Activated T-cell treated with anti-CD3 and anti-CD28 coated beads for 24 hours (primary cell): ENCODE results near the gene TNS3.

Experiments
- DNase-seq: peaks from one replicate; pipeline ENCODE4 v3.0.0-alpha.2; 2020; ENCODE audit warnings: low read depth

Gene TNS3

DNA sequence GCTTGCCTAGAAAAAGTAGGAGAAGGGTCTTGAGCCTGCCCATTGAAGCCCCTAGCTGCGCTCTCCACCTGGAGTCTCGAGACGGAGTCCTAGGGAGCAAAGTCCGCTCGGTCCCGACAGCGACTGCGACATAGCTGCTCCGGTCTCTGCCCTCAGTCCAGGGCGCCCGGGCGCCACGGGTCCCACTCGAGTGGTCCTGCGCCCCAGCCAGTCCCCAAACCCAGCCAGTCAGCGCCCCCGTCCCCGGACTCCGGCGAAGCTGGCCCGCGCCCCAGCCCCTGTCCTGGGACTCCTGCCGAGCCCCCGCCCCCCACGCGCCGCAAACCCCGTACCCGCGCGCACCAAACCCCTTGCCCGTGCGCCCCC lies 490 bp downstream of the TNS3 start:
- DNase-seq, result no peak

DNA sequence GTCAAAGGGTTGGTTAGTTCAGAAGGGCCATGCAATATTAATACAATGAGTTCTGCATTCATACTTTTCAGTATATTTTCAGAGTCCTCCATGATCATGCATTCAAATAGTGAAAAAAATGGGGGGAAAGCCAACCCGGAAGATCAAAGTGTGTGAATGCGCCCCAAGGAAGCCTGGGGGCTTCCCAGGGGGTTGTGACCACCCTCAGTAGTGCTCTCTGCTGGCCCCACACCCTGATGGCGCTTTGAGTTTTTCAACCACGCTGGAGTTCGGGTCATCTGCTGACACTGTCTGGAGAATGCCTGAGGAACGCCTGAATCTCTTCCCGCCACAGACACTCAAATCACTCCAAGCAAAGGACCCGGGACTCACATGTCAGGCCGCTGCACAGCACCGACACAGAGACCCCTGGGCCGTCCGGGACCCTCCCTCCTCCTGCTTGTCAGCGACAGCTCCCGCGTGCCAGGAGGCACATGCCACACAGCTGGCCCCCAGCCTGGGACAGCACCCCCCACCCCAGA lies 1.0 kb downstream of the TNS3 start:
- no peak for DNase-seq

DNA sequence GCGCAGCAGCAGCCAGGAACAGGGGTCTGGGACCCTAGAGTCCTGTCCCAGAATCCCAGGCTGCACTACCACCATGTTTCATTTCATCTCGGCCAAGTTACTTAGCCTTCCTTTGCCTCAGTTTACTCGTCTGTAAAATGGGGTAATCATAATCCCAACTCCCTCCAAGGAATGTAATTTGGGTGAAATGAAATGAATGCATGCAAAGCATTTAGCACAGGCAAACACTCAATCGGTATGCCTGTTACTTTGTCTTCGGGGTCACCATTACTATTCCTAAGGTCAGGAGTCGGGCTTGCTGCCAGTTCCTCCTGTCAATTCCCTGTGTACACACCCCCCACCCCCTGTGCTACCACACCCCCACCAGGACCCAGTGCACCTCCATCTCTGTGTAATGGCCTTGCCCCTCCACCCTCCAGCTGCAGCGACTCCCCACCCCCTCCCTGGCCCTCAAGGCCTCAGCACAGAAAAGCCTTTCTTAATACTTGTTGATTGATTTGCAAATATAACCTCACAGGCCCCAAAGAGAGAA lies 1.7 kb downstream of the TNS3 start:
- no peak for DNase-seq

DNA sequence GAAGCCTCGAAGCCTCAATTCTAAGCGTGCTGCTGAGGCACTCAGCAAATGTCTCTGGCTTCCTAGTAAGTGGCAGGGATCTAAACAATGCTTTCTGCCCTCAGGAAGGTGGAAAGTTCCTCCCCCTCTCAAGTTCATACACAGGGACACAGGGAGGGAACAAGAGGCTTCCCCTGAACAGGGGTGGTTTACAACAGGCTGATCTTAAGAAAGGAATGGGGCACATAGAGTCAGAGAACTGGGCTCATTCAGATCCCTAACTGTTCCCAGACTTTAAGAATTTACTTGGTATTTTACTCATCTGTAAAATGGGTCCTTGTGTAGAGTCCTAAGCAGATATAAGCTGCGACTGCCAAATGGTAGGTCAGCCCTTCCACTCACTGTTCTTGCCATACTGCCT lies 2.5 kb downstream of the TNS3 start:
- no peak for DNase-seq

DNA sequence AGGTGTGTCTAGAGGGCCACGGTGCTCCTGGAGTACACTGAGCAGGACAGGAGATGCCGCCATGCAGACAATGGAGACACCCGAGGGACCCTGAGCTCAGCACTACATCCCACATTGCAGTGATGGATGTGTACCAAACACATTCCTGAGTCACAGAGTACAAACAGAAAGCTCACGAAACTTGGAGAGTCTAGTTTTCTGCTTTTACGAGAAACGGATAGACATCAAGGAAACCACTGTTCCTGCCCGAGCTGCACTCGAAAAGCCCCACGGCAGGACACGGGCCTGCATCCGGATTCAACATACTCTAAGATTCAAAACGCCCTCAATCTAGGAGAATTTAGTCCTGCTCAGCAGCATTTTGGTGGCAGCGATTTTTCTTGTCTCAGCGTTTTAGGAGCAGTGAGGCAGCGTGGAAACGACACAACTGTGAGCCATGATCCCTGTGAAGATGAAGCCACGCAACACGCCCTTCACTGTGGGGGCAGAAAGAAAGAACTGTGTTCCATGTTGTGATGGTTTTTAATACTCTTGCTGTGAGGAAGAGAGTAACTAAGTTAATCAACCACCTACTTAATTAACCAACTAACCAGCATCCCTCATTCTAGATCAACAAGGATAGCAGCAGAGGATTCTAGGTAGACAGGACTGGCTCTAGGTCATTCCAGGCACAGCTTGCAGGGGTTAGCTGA lies 3.2 kb downstream of the TNS3 start:
- DNase-seq, result no peak

DNA sequence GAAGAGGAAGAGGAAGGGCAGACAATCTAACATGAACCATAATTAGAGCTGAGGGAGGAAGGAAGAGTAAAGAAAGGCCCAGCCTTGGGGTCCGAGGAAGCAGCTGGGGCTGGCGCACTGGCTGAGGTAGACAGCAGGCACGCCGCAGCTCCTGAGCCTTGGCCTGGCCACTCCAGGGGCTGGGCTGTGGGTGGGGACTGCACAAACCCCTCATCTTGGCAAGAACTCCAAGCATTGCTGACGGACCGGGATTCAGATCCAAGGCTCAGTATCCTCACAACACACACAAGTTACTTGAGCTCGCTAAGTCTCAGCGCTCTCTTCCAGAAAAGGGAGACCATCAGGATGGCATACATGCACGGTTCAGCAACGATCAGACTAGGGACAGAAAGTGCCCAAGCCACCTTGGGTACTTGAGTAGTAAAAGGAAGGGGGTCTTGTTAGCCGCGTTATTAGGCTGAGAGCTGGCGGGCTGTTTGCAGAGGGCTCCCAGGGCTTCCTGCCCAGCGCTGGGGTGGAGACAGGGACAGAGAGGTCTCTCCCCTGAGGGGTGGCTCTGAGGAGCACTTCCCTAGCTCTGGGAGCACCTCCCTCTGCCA lies 4.5 kb downstream of the TNS3 start:
- no peak for DNase-seq

DNA sequence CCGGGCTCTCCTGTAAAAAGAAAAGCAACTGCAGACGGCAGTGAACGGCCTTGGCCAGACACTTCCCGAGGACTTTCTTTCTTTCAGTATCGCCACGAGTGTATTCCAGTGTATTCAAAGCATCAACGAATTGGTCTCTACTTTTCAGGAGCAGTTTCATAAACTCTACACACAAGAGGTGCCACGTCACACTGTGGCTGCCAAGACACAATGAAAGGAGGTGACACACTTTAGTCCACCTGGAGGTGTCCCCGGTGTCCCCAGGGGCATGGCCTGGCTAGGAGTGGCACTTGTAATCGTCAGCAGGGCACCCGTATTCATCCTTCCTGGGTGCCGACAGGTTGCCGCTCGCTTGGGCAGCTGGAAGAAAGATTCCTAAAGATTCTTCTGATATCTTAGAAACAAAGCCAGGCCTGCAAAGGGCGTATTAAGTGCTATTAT lies 5.0 kb downstream of the TNS3 start:
- no peak for DNase-seq

DNA sequence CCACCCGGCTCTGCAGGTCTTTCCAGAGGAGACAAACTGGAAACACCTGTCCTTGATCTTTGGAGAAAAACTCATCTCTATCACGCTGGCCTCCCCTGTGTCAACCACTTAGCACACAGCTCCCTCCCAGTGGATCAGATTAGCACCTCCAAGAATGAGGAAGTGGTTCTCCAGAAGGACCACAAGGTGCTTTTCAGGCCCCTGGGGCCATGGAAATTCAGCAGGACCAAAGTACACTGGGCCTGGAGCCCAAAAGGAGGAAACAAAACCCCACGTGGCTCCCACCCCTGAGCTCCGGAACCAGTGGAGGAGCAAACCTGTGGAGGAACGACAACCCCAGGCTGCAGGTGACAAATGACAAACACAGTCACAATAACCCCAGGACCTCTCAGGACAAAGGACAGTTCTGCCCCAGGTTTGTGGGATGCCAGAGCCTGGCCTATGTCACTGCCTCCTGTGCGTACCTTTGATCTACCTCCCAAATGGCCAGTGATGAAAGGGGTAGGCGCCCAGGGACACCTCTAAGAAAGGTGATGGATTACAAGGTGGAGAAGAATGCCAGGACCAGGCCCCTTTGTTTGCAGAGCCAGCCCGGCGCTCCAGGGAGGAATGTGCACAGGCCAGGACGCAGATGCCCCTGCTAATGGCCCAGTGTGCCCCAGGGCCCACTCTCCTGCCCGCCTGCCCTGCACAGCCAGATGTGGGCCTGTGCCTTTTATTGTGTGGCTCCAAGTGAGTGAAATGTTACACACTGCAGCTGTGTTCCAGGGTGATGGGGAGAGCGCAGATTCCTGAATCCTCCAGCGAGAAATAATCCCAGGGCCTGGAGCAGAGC lies 5.7 kb downstream of the TNS3 start:
- DNase-seq, result no peak

DNA sequence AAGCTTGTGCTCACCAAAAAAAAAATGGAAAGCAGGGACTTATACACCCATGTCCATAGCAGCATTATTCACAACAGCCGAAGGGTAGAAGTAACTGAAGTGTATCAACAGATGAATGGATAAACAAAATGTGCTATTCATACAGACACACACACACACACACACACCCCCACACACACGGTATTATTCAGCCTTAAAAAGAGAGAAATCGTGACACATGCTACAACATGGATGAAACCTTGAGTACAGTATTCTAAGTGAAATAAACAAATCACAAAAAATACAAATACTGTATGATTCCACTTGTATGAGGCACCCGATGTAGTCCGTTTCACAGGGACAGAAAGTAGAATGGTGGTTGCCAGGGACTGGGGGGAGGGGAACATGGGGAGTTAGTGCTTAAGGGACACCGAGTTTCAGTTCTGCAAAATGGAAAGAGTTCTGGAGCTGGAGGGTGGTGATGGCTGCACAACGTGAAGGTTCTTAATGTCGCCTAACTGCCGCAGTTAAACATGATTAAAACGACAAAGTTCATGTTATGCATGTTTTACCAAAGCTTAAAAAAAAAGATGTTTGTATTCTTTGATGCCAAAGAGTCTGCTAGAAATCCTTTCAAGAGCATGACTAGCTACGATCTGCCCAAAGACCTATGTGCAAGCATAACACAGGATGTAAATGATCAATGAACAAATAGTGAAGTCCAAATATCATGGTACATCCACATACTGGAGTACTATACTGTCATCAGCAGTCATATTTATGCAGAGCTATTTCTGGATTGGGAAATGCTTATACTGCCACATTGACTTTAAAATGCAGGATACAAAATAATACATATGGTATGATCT lies 7.2 kb downstream of the TNS3 start:
- DNase-seq, result no peak

DNA sequence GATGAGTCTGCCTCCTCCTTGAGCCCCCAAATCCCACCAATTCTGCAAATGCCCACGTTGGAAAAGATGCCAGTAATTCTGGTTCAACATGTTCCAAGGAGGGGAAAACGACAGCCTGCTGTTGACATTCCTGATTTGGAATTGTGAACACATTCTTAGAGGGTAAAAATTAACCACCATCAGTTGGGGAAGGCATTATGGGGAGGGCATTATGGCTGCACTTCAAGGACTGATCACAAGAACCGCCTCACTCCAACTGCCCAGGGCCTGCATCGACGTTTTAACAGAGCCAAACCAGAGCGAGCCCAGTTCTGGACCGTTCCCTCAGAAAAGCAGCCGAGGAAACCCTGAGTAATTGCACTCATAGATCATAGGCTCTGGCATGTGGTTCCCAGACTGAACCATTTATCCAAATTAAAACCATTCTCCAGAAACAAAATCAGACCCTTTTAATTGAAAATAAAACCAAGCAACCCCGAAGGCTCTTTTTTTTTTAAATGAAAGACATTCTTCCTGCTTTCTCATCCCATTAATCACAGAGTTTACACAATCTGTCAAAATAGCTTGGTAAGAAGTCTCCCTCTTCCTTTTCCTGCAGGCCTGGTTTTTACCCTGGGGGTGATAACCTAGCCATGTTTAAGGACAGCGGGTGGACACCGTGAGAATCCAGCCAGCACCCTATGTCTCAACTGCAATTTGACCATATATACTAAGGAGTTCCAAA lies 8.0 kb downstream of the TNS3 start:
- DNase-seq, result no peak

DNA sequence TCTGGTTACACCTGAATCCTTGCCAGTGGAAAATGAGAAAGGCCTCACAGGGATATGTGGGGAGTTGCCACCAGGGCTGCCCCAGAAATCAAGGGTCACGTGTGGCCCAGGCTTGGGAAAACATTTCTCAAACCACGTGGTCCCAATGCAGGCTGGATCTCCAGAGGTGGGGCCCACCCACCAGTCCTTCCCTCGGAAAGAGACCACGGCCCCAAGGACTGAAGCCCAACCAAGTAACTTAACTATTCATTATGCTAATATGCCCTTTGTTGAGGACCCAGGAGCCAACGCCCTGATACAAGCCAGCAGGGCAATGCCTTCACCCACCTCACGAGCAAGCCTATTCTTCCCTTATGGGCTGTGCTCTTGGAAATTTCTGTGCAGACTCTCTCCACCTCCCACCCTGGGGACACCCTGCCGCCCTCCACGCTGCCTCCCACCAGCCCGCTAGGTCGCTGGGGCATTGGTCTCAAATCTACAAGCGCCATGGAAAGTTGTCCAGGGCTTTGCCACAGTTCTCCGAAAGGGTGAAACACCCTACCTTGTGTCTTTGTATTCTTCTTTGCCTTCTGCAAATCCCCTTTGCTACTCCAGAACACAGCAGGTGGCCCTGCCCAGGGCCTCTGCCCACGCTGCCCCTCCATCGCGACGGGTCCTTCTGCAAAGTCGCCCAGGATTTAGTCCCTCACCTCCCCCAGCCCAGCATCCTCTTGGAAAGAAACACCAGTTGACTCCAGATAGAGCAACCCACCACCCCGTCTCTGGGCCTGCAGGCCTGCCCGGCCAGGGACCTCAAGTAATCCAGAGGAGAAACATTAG lies 8.8 kb downstream of the TNS3 start:
- no peak for DNase-seq

DNA sequence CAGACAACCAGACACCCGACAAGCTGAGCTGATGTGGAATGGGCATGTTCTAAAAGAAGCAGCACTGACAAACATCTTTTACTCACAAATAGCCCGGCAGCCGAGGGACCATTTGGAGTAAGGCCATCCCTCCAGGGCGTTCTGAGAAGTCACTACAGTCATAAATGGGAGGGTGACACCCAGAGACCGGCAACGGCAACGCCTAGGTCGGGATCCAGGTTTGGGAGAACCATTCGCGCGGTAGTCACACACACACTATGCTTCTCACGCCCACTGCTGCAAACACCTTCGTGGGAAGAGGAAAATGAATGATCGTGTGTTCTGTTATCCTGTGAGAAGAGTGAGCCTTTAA lies 9.8 kb downstream of the TNS3 start:
- DNase-seq, result no peak

DNA sequence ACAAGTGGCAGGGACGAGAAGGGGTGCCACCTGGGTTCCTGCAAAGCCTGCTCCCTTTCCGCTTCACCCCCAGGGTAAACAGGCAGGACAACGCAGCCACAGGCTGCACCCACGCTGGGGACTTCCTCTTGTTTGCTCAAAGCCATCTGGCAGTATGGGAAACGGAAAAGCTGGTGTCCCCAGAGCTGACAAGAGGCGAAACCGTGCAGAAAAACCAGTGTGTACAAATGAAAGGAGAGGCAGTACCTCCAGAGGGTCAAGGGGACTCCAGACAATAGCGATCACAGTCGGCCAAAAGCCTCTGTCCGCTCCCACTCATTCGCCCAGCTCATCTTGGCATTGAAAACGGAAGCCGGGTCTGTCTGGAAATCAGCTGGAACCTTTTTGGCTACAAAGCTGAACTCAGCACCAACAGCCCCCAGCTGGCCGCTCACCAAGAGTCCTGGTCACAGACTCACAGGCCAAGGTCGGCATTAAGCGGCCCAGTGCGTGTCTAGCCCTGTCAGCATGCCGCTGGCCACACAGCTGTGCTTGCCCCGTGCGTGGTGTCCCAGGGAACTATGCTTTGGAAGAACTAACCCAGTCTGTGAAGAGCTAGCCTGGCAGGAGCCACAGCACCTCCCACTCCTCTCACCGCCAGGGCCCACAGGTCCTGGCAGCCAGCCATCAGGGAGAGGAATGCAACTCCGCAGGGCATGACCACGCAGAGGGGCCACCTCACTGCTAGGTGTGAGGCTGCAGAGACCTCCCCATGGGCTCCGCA lies 10.4 kb downstream of the TNS3 start:
- no peak for DNase-seq

DNA sequence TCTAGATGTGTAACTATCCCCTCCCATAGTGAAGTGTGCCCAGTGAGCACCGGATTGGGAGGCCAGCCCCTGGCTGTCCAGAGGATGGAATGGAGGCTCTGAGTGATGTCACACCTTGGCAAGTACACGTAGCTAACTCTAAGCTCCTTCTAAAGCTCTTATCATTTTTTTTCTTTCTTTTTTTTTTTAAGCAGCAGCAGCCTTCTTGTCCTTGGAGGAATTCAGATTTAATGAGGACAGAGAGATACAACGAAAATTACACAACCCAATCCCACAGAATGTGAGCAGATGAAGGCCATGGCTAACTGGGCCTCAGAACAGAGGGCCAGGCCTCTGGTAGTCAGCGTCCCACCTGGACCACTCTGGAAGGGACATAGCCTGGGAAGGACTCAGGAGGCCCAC lies 11.3 kb downstream of the TNS3 start:
- DNase-seq, result no peak

DNA sequence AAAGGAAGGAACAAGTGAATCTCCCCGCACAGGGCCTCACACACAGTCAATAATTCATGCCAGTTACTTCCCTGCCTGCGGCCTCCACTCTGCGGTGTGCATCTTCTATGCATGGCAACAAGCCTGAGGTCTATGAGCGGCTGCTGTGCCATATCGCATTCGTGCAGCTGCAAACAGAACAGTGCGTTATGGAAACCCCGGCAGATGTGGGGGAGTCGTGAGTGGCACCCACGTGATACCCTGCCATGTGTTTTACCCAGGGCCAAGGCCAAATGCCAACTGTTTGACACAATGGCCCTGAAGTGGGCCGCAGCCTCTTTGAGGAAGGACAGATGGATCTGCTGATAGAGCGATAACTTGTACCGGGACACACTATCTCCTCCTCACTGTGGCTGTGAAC lies 13.4 kb downstream of the TNS3 start:
- DNase-seq, result no peak

DNA sequence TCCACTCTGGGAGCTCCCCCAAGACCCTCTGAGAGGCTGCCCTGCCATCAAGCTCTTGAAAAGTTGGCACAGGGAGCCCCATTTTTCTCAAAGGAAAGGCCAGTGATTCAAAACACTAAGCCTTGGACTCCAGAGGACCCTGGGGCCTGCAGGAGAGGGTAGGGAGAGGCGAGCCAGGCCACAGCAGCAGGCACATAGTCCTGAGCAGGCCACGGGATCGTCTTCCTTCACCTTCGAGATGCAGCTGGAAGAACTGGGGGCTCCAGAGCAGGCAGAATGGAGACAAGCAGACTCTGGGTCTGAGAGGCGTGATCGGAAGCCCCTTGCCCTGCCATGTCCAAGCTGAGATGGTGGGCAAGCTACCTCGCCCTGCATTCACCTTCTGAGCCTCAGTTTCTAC lies 13.9 kb downstream of the TNS3 start:
- DNase-seq, result no peak

DNA sequence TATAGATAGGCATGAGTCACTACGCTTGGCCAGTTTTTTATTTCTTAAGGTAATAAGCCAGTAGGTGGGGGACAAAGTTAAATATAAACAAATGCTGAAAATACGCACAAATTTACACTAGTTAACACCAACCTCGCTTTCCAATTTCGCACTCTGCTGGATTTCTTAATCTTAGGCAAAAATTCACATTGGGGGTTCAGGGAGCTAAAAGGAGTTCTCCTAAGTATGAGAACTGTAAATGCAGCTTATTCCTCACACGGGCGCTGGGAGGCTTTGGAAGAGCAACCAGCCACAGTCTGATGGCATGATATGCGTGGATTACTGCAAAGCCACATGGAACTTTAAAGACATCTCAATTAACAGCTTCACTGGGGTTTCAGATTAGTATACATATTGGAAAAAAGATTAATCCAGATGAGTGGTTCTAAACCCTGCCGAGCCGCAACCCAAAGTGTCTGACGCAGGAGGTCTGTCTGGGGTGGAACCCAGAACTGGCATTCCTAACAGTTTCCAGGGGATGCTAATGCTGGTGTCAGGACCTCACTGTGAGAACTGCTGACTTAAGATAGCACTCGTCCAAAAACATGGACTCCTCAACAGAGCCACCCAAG lies 16.2 kb downstream of the TNS3 start:
- DNase-seq, result no peak

DNA sequence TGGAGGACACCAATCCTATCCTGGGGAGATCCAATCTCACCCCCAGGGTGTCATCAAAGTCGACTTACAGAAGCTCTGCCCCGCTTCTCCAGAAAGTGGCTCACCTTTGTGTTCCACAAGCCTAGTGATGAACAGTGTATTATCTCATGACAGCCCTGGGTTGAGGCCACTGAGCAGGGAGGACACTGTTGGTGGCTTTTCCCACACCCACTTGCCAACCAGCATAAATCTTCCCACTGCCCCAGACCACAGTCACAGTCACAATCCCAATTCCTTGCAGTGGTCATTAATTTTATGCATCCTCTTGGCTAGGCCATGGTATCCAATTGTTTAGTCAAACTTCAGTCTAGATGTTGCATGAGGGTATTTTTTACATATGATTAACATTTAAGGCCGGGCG lies 18.4 kb downstream of the TNS3 start:
- DNase-seq, result no peak

DNA sequence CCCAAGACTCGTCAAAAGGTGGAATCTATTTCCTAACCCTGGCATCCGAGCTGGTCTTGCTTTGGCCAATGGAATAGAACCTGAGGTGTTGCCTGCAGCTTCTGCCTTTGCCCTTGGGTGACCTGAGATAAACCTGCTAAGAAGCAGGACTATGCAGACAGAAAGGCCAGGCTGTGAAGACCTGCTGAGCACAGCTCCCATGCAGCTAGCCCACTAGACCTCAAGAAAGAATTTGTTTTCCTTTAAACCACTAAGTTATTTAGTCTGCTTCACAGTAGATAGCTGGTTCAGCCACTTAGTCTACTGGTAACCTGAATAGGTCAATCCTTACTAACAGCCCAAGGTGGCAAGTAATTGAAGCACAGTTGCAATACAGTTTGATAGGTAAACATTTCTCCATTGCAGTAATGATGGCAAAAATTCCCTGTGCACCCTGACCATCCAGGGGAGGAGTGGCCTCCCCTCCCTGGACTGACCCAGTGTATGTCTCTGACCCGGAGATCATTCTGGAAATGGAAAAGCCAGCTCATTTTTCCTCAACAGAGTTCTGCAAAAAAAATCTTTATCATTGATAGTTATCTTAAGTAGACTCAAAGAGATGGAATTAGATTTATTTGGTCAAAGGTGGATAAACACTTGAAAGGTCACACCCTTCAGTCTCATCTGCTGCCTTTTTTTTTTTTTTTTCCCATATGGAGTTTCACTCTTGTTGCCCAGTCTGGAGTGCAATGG lies 20.0 kb downstream of the TNS3 start:
- DNase-seq, result no peak
